HG02870 (cell line): ENCODE data around the gene WDR48.

ENCODE experiments used
- ATAC-seq: cut with Tn5 transposase; IDR thresholded peaks from one replicate; pipeline ENCODE4 v1.9.1; 2021; ENCODE audit warnings: mild to moderate bottlenecking, moderate library complexity; ENCODE audit not compliant: unreplicated experiment

WDR48 gene

DNA sequence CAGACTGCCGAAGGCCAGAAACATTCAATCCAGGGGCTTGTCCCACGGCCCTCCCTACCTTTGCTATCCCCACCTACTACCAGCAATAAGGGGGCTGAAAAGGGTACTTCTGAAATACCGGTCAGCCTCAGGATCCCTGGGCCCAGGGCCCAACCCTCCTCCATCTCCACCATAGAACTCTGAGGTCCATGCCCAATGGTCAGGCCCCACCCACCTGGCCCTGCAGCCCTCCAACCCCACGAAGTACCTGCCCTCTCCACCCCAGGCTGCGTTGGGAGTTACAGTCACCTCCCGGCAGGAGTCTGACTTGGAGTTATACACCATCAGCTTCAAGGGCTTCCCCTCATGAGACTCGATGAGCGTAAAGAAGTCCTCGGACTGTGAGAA lies 48.7 kb downstream of the WDR48 start:
- no peak for ATAC-seq

GRCh38 chr3:39101022-39101689 lies 49.3 kb downstream of the WDR48 start:
- ATAC-seq, result peak; percentile 65

- no peak for ATAC-seq
Measured at GRCh38 chr3:39102504-39103323, 50.9 kb downstream of the WDR48 start.

GRCh38 chr3:39103324-39103693 lies 51.5 kb downstream of the WDR48 start:
- ATAC-seq, result no peak

DNA sequence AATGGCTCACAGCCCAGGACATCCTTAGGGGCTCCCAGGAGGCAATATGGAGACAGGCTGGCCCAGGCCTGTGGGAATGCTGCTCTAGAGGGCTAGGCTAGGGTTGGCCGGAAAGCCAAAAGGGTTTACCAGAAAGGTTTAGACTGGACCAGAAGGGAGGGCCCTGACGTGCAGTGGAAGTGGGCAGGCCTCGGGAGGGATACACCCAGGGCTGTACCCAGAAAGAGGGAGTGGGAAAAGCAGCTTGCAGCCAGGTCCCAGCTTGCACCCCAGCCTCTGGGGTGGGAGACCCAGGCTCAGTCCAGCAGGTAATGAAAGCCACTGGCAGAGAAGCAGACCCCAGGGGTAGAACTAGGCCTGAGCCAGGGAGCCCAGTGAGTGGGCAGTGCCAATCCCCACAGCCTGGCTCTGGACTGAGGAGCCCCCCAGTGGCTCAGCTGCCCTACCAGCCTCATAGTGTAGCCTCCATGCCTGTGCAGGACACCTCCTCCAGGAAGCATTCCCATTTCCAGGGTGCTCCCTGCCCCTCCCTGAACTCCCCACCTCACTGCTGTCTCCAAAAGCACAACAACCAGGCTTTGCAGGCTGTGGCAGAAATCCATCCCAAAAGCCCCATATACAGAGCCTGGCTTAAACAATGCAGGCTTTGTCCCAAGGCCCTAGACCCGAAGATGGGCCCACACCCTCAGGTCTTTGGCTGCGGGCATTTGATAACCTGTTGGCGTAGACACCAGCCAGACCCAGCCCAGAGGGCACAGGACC lies 52.2 kb downstream of the WDR48 start:
- ATAC-seq, result no peak

- no peak for ATAC-seq
Measured at GRCh38 chr3:39104961-39105686, 53.3 kb downstream of the WDR48 start.

DNA sequence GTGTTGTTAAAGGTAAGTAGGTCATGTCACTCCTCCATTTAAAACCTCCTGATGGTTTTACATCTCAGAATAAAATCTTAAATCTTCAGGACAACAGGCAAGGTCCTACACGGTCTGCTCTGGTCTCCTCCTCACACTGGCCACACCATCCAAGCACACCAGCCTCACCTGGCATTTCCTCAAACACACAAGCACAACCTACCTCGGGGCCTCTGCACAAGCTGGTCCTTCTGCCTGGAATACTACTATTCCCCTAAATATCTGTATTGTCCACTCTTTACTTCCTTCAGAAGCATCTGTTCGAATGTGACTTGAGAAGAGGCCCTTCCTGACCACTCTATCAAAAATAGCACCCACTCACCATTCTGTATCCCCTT lies 53.9 kb downstream of the WDR48 start:
- no peak for ATAC-seq

GRCh38 chr3:39106281-39106811 lies 54.5 kb downstream of the WDR48 start:
- no peak for ATAC-seq

GRCh38 chr3:39106851-39107387 lies 55.1 kb downstream of the WDR48 start:
- peak; percentile 17 for ATAC-seq

DNA sequence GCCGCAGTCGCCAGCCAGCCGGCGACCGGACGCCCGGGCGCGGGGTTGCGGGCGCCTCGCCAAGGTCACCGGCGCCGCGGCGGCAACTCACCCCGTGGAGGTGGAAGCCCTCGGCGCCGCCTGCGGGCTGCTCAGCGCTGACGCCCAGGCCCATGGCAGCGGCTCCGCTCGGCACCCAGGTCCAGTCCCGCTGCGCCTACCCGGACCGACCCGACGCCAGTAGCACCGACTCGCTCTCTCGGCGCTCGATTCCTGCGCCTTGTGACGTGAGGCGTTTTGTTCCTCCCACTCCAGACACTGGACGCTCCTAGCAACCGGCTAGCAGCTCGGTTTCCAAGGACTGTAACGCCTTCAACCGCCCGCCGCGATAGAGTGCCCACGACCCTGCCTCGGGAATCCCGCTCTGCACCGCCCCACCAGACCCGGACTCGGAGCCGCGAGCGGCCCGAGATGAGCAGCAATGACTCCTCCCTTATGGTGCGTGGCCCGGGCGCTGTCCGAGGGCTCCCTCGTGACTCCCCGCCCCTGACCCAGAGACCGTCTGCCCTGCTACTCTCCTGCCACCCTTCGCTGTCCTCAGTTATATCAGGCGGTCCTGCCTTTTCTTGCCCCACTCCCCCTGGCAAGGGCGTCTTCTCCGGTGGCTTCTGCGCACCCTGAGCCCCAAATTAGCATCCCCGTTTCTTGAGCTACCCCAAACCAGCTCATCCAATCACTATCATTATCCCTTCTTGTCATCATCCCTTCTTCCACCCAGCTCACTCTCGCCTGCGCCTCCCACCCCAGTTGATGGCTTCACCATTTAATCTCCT lies 55.8 kb downstream of the WDR48 start, which contains the start of the genes GORASP1 and TTC21A:
Gene GORASP1, minus strand, starts transcription at position 240 of the 812 bp plus-strand sequence. Its CDS starts 86 bp downstream, at position 154.
Gene TTC21A, plus strand, starts transcription at position 293 of the 812 bp plus-strand sequence. Its CDS starts 158 bp downstream, at position 451.
- ATAC-seq, result peak; percentile 62

DNA sequence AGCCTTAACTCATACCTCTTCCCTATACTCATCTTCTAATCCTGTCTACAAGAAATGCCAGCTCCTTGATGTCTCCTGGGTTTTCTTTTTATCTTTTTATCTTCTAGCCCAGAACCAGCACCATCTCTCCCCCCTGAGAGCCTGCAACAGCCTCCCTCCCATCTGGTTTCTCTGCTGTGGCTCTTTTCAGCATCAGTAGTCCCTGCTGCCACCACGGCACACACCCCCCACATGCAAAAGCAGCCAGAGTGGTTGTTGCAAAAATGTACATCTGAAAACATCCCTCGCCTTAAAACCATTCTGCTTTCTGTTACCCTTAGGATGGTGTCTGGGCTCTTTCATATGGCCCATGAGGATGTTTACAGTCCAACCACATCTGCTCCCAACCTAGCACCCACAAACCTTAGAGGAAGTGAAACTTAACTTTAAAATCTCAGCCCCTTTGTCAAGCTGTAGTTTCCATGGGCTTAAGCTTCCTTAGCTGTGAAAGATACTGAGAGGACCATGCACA lies 56.4 kb downstream of the WDR48 start:
- ATAC-seq, result peak; percentile 74

- no peak for ATAC-seq
Measured at GRCh38 chr3:39109086-39109485, 57.3 kb downstream of the WDR48 start.

- ATAC-seq, result no peak
Measured at GRCh38 chr3:39110041-39110639, 58.3 kb downstream of the WDR48 start.

GRCh38 chr3:39112113-39112512 lies 60.3 kb downstream of the WDR48 start:
- ATAC-seq, result no peak

DNA sequence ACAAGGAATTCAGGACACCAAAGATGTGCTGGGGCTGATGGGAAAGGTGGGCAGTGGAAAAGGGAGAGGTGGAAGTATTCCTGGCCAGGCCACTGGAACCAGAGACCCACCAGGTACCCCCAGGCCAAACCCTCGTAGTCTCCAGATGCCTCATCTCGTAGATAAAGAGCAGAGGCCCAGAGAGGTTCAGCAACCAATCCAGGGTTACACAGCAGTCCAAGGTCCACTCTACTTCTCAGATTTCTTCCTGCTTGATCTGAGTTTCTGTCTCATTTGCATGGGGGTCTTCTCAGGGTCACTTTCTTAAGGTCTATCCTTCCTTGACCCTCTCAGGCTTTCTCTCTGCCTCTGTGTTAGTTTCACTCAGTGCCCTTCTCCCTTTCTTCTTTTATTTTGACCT lies 60.7 kb downstream of the WDR48 start:
- no peak for ATAC-seq

- no peak for ATAC-seq
Measured at GRCh38 chr3:39113291-39113690, 61.5 kb downstream of the WDR48 start.

DNA sequence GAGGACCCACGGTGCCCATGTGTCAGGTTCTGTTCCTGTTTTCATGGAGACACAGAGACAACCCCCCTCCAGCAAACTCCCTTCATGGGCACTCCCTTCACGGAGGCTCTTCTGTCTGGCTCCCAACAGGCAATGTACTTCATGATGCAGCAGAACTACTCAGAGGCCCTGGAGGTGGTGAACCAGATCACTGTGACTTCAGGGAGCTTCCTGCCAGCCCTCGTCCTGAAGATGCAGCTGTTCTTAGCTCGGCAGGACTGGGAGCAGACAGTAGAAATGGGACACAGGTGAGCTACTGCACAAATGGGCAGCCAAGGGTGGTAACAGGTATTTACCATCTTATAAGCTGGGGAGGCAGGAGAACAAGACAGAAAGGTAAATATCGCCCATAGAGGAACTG lies 62.6 kb downstream of the WDR48 start:
- no peak for ATAC-seq

GRCh38 chr3:39115870-39116269 lies 64.1 kb downstream of the WDR48 start:
- no peak for ATAC-seq

DNA sequence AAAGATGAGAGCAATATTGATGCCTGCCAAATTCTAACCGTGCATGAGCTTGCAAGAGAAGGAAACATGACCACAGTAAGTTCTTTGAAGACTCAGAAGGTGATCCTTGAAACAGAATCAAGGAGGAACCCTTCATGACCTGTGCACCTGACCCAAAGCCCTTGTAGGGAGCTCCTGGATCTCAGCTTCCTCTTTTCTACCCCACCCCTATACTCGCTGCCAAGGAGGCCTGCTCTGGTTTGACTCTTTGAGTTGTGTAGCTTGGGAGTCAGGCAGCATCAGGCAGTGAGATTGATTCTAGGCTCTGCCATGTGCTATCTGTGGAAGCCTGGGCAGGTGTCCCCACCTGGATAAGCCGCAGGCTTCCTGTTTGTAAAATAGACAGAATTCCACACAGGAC lies 66.3 kb downstream of the WDR48 start:
- ATAC-seq, result no peak
